Measurements from ENCODE around the gene PSMD3.
"Not testable (repeated sequence)": the region's sequence is repeated elsewhere in the genome, so short reads cannot be mapped to it uniquely, and the experiment has no call there.

The PSMD3 gene

DNA sequence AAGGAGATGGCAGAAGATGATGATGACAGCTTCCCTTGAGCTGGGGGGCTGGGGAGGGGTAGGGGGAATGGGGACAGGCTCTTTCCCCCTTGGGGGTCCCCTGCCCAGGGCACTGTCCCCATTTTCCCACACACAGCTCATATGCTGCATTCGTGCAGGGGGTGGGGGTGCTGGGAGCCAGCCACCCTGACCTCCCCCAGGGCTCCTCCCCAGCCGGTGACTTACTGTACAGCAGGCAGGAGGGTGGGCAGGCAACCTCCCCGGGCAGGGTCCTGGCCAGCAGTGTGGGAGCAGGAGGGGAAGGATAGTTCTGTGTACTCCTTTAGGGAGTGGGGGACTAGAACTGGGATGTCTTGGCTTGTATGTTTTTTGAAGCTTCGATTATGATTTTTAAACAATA lies 16.9 kb downstream of the PSMD3 start:
- Histone ChIP-seq H3K36me3 (ENCODE audit: control insufficient read depth, insufficient read depth, low read length) (no peaks in the 10 kb centered on the region), H3K27ac (no peak overlapping the region), H3K4me1 (no peaks in the 10 kb centered on the region), H3K9ac (no peak overlapping the region), H3K27me3 (ENCODE audit: control insufficient read depth, insufficient read depth, low read length) (no peaks in the 10 kb centered on the region), H3K9me3 (ENCODE audit: control insufficient read depth, low read length) (no peaks in the 10 kb centered on the region), H3K4me2 (ENCODE audit: low read length) (no peak overlapping the region), H2AFZ (no peak overlapping the region), H3K79me2 (no peaks in the 10 kb centered on the region), H3K4me3 (ENCODE audit: low read depth, low read length) (no peak overlapping the region)
- TF ChIP-seq, protein P1, sequence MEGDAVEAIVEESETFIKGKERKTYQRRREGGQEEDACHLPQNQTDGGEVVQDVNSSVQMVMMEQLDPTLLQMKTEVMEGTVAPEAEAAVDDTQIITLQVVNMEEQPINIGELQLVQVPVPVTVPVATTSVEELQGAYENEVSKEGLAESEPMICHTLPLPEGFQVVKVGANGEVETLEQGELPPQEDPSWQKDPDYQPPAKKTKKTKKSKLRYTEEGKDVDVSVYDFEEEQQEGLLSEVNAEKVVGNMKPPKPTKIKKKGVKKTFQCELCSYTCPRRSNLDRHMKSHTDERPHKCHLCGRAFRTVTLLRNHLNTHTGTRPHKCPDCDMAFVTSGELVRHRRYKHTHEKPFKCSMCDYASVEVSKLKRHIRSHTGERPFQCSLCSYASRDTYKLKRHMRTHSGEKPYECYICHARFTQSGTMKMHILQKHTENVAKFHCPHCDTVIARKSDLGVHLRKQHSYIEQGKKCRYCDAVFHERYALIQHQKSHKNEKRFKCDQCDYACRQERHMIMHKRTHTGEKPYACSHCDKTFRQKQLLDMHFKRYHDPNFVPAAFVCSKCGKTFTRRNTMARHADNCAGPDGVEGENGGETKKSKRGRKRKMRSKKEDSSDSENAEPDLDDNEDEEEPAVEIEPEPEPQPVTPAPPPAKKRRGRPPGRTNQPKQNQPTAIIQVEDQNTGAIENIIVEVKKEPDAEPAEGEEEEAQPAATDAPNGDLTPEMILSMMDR (IDR thresholded peaks at IDR 0.05) = no peak

DNA sequence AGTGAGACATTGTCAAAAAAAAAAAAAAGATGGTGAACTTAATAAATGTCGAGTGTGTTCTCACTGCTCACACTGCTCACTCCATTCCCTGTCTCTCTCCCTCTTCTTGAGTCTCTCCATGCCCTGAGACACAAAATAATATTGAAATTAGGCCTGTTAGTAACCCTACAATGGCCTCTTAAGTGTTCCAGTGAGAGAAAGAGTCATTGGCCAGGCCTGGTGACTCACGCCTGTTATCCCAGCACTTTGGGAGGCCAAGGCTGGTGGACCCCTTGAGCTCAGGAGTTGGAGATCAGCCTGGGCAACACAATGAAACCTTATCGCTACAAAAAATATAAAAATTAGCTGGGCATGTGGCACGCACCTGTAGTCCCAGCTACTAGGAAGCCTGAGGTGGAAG lies 18.5 kb downstream of the PSMD3 start:
- H3K36me3 ChIP-seq (ENCODE audit: control insufficient read depth, insufficient read depth, low read length) = no peaks in the 10 kb centered on the region
- no peaks in the 10 kb centered on the region for H3K27me3 ChIP-seq (ENCODE audit: control insufficient read depth, insufficient read depth, low read length)
- H3K9me3 ChIP-seq (ENCODE audit: control insufficient read depth, low read length) = no peaks in the 10 kb centered on the region
- no peak overlapping the region for H3K4me3 ChIP-seq (ENCODE audit: low read depth, low read length)
- H3K9ac ChIP-seq = no peak overlapping the region
- no peak overlapping the region for H3K27ac ChIP-seq
- TF ChIP-seq, protein P1 (IDR thresholded peaks at IDR 0.05) = no peak
- H3K4me2 ChIP-seq (ENCODE audit: low read length) = no peak overlapping the region
- no peaks in the 10 kb centered on the region for H3K4me1 ChIP-seq
- H3K79me2 ChIP-seq = no peaks in the 10 kb centered on the region
- H2AFZ ChIP-seq = no peak overlapping the region

DNA sequence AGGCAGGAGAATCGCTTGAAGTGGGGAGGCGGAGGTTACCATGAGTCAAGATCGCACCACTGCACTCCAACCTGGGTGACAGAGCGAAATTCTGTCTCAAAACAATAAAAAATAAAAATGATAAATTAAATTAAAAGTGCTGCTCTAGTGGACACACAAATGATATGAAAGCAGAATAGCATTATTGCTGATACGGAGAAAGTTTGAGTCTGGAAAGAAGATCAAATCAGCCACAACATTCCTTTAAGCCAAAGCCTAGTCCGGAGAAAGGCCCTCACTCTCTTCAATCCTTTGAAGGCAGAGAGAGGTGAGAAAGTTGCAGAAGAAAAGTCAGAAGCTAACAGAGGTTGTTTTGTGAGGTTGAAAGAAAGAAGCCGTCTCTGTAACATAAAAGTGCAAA lies 19.6 kb downstream of the PSMD3 start:
- H3K79me2 ChIP-seq = no peaks in the 10 kb centered on the region
- H3K9me3 ChIP-seq (ENCODE audit: control insufficient read depth, low read length) = no peaks in the 10 kb centered on the region
- H2AFZ ChIP-seq = no peak overlapping the region
- H3K27ac ChIP-seq = no peak overlapping the region
- no peak overlapping the region for H3K4me3 ChIP-seq (ENCODE audit: low read depth, low read length)
- no peaks in the 10 kb centered on the region for H3K4me1 ChIP-seq
- no peak overlapping the region for H3K9ac ChIP-seq
- no peak overlapping the region for H3K4me2 ChIP-seq (ENCODE audit: low read length)
- TF ChIP-seq, protein P1 (IDR thresholded peaks at IDR 0.05) = no peak
- no peaks in the 10 kb centered on the region for H3K36me3 ChIP-seq (ENCODE audit: control insufficient read depth, insufficient read depth, low read length)
- H3K27me3 ChIP-seq (ENCODE audit: control insufficient read depth, insufficient read depth, low read length) = no peaks in the 10 kb centered on the region

DNA sequence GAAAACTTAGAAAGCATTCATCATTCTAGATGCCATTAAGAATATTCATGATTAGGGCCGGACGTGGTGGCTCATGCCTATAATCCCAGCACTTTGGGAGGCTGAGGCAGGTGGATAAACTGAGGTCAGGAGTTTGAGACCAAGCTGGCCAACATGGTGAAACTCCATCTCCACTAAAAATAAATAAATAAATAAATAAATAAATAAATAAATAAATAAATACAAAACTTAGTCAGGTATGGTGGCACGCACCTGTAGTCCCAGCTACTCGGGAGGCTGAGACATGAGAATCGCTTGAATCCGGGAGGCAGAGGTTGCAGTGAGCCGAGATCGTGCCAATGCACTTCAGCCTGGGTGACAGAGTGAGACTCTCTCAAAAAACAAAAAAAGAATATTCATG lies 20.7 kb downstream of the PSMD3 start:
- not testable (repeated sequence) for H3K4me2 ChIP-seq (ENCODE audit: low read length); H3K9me3 ChIP-seq (ENCODE audit: control insufficient read depth, low read length); H2AFZ ChIP-seq; H3K4me3 ChIP-seq (ENCODE audit: low read depth, low read length); H3K4me1 ChIP-seq; H3K79me2 ChIP-seq; H3K27me3 ChIP-seq (ENCODE audit: control insufficient read depth, insufficient read depth, low read length); H3K27ac ChIP-seq; H3K9ac ChIP-seq; H3K36me3 ChIP-seq (ENCODE audit: control insufficient read depth, insufficient read depth, low read length)

DNA sequence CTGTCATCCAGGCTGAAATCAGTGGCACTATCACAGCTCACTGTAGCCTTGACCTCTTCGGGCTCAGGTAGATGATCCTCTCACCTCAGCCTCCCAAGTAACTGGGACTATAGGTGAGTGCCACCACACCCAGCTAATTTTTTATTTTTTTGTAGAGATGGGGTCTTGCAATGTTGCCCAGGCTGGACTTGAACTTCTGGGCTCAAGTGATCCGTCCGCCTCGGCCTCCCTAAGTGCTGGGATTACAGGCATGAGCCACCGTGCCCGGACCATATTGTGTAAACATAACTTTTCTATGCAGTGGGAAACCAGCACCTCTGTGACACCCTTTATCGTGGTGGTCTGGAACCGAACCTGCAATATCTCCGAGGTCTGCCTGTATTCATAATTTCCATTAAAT lies 23.5 kb downstream of the PSMD3 start:
- Histone ChIP-seq H3K36me3 (ENCODE audit: control insufficient read depth, insufficient read depth, low read length) (no peaks in the 10 kb centered on the region), H3K27ac (no peak overlapping the region), H3K4me1 (no peaks in the 10 kb centered on the region), H3K4me2 (ENCODE audit: low read length) (no peak overlapping the region), H3K9me3 (ENCODE audit: control insufficient read depth, low read length) (no peaks in the 10 kb centered on the region), H2AFZ (no peak overlapping the region), H3K9ac (no peak overlapping the region), H3K27me3 (ENCODE audit: control insufficient read depth, insufficient read depth, low read length) (no peaks in the 10 kb centered on the region), H3K4me3 (ENCODE audit: low read depth, low read length) (no peak overlapping the region), H3K79me2 (no peaks in the 10 kb centered on the region)
- TF ChIP-seq, protein P1 (IDR thresholded peaks at IDR 0.05) = no peak

All from parathyroid adenoma (tissue), 2 donors.